HG03095 (cell line): ENCODE measurements around the gene GYG1.

Experiments used
- ATAC-seq: cut with Tn5 transposase; IDR thresholded peaks from one replicate; pipeline ENCODE4 v1.9.1; 2021; ENCODE audit warnings: moderate library complexity; ENCODE audit not compliant: unreplicated experiment

Gene GYG1

GRCh38 chr3:149016669-149017541 lies 25.6 kb downstream of the GYG1 start:
- no peak for ATAC-seq

GRCh38 chr3:149018247-149018646 lies 26.9 kb downstream of the GYG1 start:
- ATAC-seq, result no peak

GRCh38 chr3:149019580-149019979 lies 28.2 kb downstream of the GYG1 start:
- no peak for ATAC-seq

GRCh38 chr3:149020196-149020838 lies 29.0 kb downstream of the GYG1 start:
- no peak for ATAC-seq

GRCh38 chr3:149020839-149021252 lies 29.5 kb downstream of the GYG1 start:
- no peak for ATAC-seq

- no peak for ATAC-seq
These were observed 30.5 kb downstream of the GYG1 start for GRCh38 chr3:149021830-149022229.

- no peak for ATAC-seq
These were observed 32.6 kb downstream of the GYG1 start for GRCh38 chr3:149023951-149024350.

GRCh38 chr3:149026718-149027117 lies 35.4 kb downstream of the GYG1 start:
- ATAC-seq, result no peak

- no peak for ATAC-seq
These were observed 39.8 kb downstream of the GYG1 start for GRCh38 chr3:149031096-149031495.

GRCh38 chr3:149037684-149038083 lies 46.3 kb downstream of the GYG1 start:
- no peak for ATAC-seq

- ATAC-seq, result no peak
These were observed 47.0 kb downstream of the GYG1 start for GRCh38 chr3:149038322-149038721.

GRCh38 chr3:149042789-149043386 lies 51.5 kb downstream of the GYG1 start:
- peak; percentile 94 for ATAC-seq

- ATAC-seq, result no peak
These were observed 53.2 kb downstream of the GYG1 start for GRCh38 chr3:149044339-149045083.

- no peak for ATAC-seq
These were observed 64.2 kb downstream of the GYG1 start for GRCh38 chr3:149055575-149055974.

- no peak for ATAC-seq
These were observed 66.9 kb downstream of the GYG1 start for GRCh38 chr3:149058198-149058597.

- ATAC-seq, result peak; percentile 83
These were observed 67.3 kb downstream of the GYG1 start for GRCh38 chr3:149058602-149059001.

GRCh38 chr3:149061776-149062175 lies 70.4 kb downstream of the GYG1 start:
- ATAC-seq, result no peak

GRCh38 chr3:149067883-149068282 lies 76.5 kb downstream of the GYG1 start:
- ATAC-seq, result no peak
